Type B pancreatic cell (in vitro differentiated cells): ENCODE data around the gene LTBP1. TPM values are rescaled to one million over a fixed set of nuclear protein-coding genes. Genes with fewer than 3 reads are reported as not detected.

Experiments
- DNase-seq: peaks from one replicate; pipeline ENCODE4 v3.0.0; 2021; ENCODE audit warnings: mixed read lengths; ENCODE audit not compliant: unreplicated experiment; ENCODE audit errors: extremely low spot score
- H3K27ac Mint-ChIP-seq: 2 replicates; pipeline ENCODE4 v1.8.0; 2021; ENCODE audit warnings: mild to moderate bottlenecking, mixed read lengths
- H3K27me3 Mint-ChIP-seq: 2 replicates; pipeline ENCODE4 v1.8.0; 2021; ENCODE audit warnings: mixed read lengths
- H3K36me3 Mint-ChIP-seq: 2 replicates; pipeline ENCODE4 v1.8.0; 2021; ENCODE audit warnings: mixed read lengths
- H3K4me1 Mint-ChIP-seq: one replicate; pipeline ENCODE4 v1.8.0; 2021; ENCODE audit warnings: mixed read lengths; ENCODE audit not compliant: unreplicated experiment
- H3K4me3 Mint-ChIP-seq: 2 replicates; pipeline ENCODE4 v1.8.0; 2021; ENCODE audit warnings: mild to moderate bottlenecking, mixed read lengths
- H3K9me3 Mint-ChIP-seq: 2 replicates; pipeline ENCODE4 v1.8.0; 2021; ENCODE audit warnings: mixed read lengths
- CTCF ChIP-seq: fragments of 200-600 bp; sonication (generic); conservative IDR thresholded peaks from 2 replicates; pipeline ENCODE4 v1.5.0; 2021; ENCODE audit warnings: antibody characterized with exemption, mild to moderate bottlenecking
- total RNA-seq: library from RNA; stranded (reverse); gene quantifications from 2 replicates; pipeline ENCODE4 v1.2.1, GENCODE V29; 2021; ENCODE audit warnings: low replicate concordance

The LTBP1 gene
- total RNA-seq, 1 donor from 2014 or later, result 53.3 TPM

DNA sequence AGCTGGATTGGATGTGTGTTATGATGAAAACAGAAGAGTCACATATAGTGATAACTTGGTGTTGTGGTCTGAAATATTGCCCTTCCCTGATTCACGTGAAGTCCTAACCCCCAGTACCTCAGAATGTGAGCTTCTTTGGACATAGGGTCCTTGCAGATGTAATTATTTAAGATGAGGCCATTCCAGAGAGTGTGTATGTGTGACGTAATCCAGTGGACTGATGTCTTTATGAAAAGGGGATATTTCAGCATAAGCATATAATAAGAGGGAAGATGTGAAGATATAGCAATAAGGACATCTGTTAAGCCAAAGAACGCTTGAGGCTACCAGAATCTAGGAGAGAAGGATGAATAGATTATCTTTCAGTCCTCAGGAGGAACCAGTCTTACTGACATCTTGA is 62.5 kb downstream of the LTBP1 start:
- Mint-ChIP-seq H3K4me3 (no peak overlapping the region), H3K27ac (no peak overlapping the region), H3K9me3 (peaks cover 8% of the 10 kb centered on the region), H3K36me3 (peaks cover 4% of the 10 kb centered on the region), H3K4me1 (peaks cover 24% of the 10 kb centered on the region), H3K27me3 (no peaks in the 10 kb centered on the region)
- TF ChIP-seq CTCF, result no peak
- DNase-seq, result no peak

GRCh38 chr2:33011373-33011772 is 64.6 kb downstream of the LTBP1 start:
- DNase-seq, result no peak
- peaks cover 45% of the 10 kb centered on the region for H3K4me1 Mint-ChIP-seq
- H3K36me3 Mint-ChIP-seq, result peaks cover 9% of the 10 kb centered on the region
- no peaks in the 10 kb centered on the region for H3K27me3 Mint-ChIP-seq
- TF ChIP-seq CTCF, result no peak
- no peak overlapping the region for H3K27ac Mint-ChIP-seq
- H3K4me3 Mint-ChIP-seq, result no peak overlapping the region
- peaks cover 16% of the 10 kb centered on the region for H3K9me3 Mint-ChIP-seq

- Mint-ChIP-seq H3K4me3 (no peak overlapping the region), H3K27ac (no peak overlapping the region), H3K4me1 (peaks cover 46% of the 10 kb centered on the region), H3K27me3 (no peaks in the 10 kb centered on the region), H3K9me3 (peaks cover 16% of the 10 kb centered on the region), H3K36me3 (peaks cover 9% of the 10 kb centered on the region)
- no peak for TF ChIP-seq CTCF
- DNase-seq, result no peak
Observed at GRCh38 chr2:33011941-33012340, 65.2 kb downstream of the LTBP1 start.

DNA sequence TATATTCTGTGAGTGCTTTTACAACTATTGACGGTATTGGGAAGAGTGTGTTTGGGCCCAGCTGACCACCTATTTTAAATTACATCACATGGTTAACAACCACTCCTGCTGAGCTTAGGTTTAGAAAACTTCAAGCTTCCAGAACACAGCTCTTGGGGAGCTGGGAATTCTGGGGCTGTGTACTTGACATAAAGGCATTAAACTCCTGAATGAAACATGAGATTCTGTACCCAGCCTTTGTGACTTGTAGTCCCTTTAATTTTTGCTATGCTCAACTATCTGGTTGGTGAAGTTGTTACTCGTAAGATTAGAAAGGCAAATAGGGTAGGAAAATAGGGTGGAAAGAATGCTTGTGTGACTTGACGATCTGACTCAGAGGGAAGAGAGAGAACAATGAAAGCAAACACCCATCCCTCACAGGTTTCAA is 66.9 kb downstream of the LTBP1 start:
- TF ChIP-seq CTCF, result no peak
- Mint-ChIP-seq H3K27ac (peak overlapping the region; percentile 81), H3K4me1 (peaks cover 51% of the 10 kb centered on the region), H3K36me3 (peaks cover 9% of the 10 kb centered on the region), H3K9me3 (peaks cover 16% of the 10 kb centered on the region), H3K4me3 (no peak overlapping the region), H3K27me3 (no peaks in the 10 kb centered on the region)
- DNase-seq, result no peak

- H3K9me3 Mint-ChIP-seq, result peaks cover 13% of the 10 kb centered on the region
- peaks cover 45% of the 10 kb centered on the region for H3K4me1 Mint-ChIP-seq
- peak overlapping the region; percentile 81 for H3K27ac Mint-ChIP-seq
- no peak for TF ChIP-seq CTCF
- H3K36me3 Mint-ChIP-seq, result peaks cover 6% of the 10 kb centered on the region
- H3K27me3 Mint-ChIP-seq, result no peaks in the 10 kb centered on the region
- H3K4me3 Mint-ChIP-seq, result peak overlapping the region; percentile 38
- no peak for DNase-seq
Observed at GRCh38 chr2:33014268-33014667, 67.5 kb downstream of the LTBP1 start.
